Right ventricle myocardium superior (tissue), 1 donor: ENCODE data around the gene SPEF1. TPM values are rescaled to one million over a fixed set of nuclear protein-coding genes. Genes with fewer than 3 reads are reported as not detected.

Experiments used
- ATAC-seq: fragments of 200-7000 bp; cut with Tn5 transposase; one replicate; pipeline ENCODE4 v1.9.1; 2020; ENCODE audit warnings: mild to moderate bottlenecking; ENCODE audit not compliant: poor library complexity
- DNase-seq: peaks from one replicate; pipeline ENCODE4 v3.0.0-alpha.2; 2020
- intact Hi-C: fragments of 100-400 bp; cut with DNase I; formaldehyde crosslinking; loops from one replicate; pipeline ENCODE4 v1.11.2; 2022
- total RNA-seq: library from RNA; stranded (reverse); fragmentation: NEBNext Ultra II Directional; extraction: Animal tissue kit (Norgen Biotek cat#: 25700); gene quantifications from one replicate; pipeline ENCODE4 v1.2.1, GENCODE V29; 2021
- donor health status: DM: no; HTN: yes; CAD: no; lungs with severe emphysema.

SPEF1 gene
- total RNA-seq, 1 donor from 2014 or later, result 0.32 TPM

- no peak for ATAC-seq
- intact Hi-C loops, result loop anchor here (10.0 kb wide), 1 partner anchor 82 kb away; no protein-coding TSS in a partner anchor
- no peak for DNase-seq
Observed at GRCh38 chr20:3757268-3757667, 24.0 kb downstream of the SPEF1 start.

- intact Hi-C loops, result loop anchor here (10.0 kb wide), 1 partner anchor 81 kb away; no protein-coding TSS in a partner anchor
- ATAC-seq (no peak), DNase-seq (no peak)
Observed at GRCh38 chr20:3755814-3756480, 25.3 kb downstream of the SPEF1 start.

- intact Hi-C loops, result loop anchor here (10.0 kb wide), 1 partner anchor 80 kb away; no protein-coding TSS in a partner anchor
- DNase-seq (no peak), ATAC-seq (no peak)
Observed at GRCh38 chr20:3755269-3755668, 26.0 kb downstream of the SPEF1 start.

- intact Hi-C loops, result loop anchor here (10.0 kb wide), 1 partner anchor 79 kb away; no protein-coding TSS in a partner anchor
- no peak for DNase-seq
- no peak for ATAC-seq
Observed at GRCh38 chr20:3754276-3754630, 27.0 kb downstream of the SPEF1 start.

- intact Hi-C loops, result loop anchor here (10.0 kb wide), 1 partner anchor 79 kb away; no protein-coding TSS in a partner anchor
- ATAC-seq, result no peak
- DNase-seq, result no peak
Observed at GRCh38 chr20:3753501-3754275, 27.6 kb downstream of the SPEF1 start.

GRCh38 chr20:3753098-3753497 lies 28.1 kb downstream of the SPEF1 start:
- no peak for DNase-seq
- intact Hi-C loops, result loop anchor here (10.0 kb wide), 1 partner anchor 78 kb away; no protein-coding TSS in a partner anchor
- ATAC-seq, result peak; percentile 72

GRCh38 chr20:3752386-3752759 lies 28.9 kb downstream of the SPEF1 start:
- DNase-seq (no peak), ATAC-seq (peak; percentile 5)
- intact Hi-C loops, result loop anchor here (10.0 kb wide), 1 partner anchor 78 kb away; no protein-coding TSS in a partner anchor

GRCh38 chr20:3751675-3752385 lies 29.4 kb downstream of the SPEF1 start:
- DNase-seq, result peak; percentile 77
- intact Hi-C loops, result loop anchor here (10.0 kb wide), 1 partner anchor 77 kb away; no protein-coding TSS in a partner anchor

GRCh38 chr20:3751305-3751674 lies 30.0 kb downstream of the SPEF1 start:
- ATAC-seq, result no peak
- no peak for DNase-seq
- intact Hi-C loops, result loop anchor here (10.0 kb wide), 1 partner anchor 76 kb away; no protein-coding TSS in a partner anchor

More at GRCh38 chr20:3751675-3752385, 29.4 kb downstream of the SPEF1 start:
- ATAC-seq, result peak; percentile 61

GRCh38 chr20:3749689-3750531 lies 31.3 kb downstream of the SPEF1 start:
- intact Hi-C loops, result loop anchor here (10.0 kb wide), 1 partner anchor 75 kb away; no protein-coding TSS in a partner anchor
- no peak for DNase-seq
- peak; percentile 10 for ATAC-seq

GRCh38 chr20:3749087-3749688 lies 32.1 kb downstream of the SPEF1 start:
- no peak for ATAC-seq
- intact Hi-C loops, result no loop called here
- no peak for DNase-seq

GRCh38 chr20:3748073-3748472 lies 33.2 kb downstream of the SPEF1 start:
- no peak for ATAC-seq
- no peak for DNase-seq
- intact Hi-C loops, result no loop called here

GRCh38 chr20:3747471-3747870 lies 33.8 kb downstream of the SPEF1 start:
- DNase-seq, result no peak
- no peak for ATAC-seq
- intact Hi-C loops, result no loop called here

- no peak for DNase-seq
- no peak for ATAC-seq
- intact Hi-C loops, result no loop called here
Observed at GRCh38 chr20:3745686-3746173, 35.5 kb downstream of the SPEF1 start.

GRCh38 chr20:3744806-3745685 lies 36.2 kb downstream of the SPEF1 start:
- intact Hi-C loops, result no loop called here
- ATAC-seq (peak; percentile 57), DNase-seq (peak; percentile 83)

GRCh38 chr20:3744037-3744436 lies 37.2 kb downstream of the SPEF1 start:
- intact Hi-C loops, result no loop called here
- DNase-seq (no peak), ATAC-seq (no peak)

GRCh38 chr20:3743251-3743650 lies 38.0 kb downstream of the SPEF1 start:
- DNase-seq (no peak), ATAC-seq (no peak)
- intact Hi-C loops, result no loop called here
